HS-27A (cell line): Measurements from ENCODE around the gene PRMT7.

Experiments
- DNase-seq: peaks from one replicate; pipeline ENCODE4 v3.0.0-alpha.2; 2012; ENCODE audit warnings: low read depth, missing footprints

Gene PRMT7

DNA sequence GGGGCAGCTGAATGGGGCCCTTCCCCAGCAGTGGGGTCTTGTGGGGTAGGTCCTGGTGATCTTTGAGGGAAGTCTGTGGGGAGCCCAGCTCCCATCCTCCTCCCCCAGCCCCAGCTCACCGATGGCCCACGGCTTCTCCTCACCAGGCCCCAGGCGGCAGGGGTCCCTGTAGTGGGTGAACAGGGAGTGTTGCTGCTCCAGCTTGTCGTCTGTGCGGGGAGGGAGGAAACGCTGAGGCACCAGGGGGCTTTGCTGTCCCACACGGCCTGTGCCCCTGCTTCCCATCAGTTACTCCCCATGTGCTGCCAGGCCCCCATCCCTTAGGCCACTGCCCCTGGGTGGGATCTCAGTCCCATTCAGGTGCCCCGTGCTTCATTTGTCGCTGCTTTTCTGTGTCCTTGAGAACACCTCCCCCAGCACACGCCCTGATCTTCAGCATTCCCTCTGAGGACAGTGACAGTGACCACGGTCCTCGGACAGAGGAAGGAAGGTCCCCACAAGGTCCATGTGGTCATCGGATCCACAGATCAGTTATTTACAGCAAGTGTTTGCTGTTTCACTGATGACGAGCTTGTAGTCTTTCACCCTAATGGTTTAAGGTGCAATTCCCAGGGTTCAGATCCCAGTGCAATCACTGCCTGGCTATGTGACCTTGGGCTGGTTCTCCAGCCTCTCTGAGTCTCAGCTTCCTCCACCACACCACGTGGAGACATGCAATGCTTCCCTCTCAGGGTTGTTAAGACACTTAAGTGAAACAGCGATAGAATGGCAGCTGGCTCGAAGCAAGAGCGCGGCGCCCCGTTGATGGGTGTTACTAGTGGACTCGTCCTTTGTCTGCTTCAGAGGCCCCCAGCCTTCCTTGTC lies 53.1 kb downstream of the PRMT7 start:
- no peak for DNase-seq

- DNase-seq, result no peak
Measured at GRCh38 chr16:68364561-68364998, 53.8 kb downstream of the PRMT7 start.

DNA sequence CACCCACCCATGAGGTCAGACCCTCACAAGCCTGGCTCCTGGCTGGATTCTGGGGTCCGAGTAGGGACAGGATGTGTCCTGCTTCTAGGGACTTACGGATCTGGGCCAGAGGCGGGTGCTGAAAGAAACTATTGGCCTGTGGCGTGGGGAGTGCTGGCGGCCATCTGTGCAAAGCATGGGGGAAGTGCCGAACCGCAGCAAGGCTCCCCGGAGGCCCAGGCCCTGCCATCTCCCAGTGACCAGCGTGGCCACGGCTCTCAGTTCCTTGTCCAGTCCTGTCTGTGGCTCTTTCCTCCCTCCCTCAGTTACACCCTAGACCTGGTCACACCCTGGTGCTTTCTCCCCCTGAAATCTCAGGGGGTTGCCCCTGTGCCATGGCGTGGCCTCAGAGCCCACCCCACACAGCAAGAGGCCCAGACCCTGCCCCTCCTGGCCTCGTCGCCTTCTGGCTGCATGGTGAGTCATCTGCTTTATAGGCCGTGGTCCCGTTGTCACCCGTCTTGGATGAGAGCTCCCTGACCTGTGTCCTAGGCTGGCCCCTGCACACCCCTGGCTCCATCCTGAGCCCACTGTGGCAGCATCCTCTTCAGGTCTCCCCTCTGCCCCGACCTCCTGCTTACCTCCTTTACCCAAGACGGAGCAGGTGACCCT lies 54.5 kb downstream of the PRMT7 start:
- DNase-seq, result no peak

DNA sequence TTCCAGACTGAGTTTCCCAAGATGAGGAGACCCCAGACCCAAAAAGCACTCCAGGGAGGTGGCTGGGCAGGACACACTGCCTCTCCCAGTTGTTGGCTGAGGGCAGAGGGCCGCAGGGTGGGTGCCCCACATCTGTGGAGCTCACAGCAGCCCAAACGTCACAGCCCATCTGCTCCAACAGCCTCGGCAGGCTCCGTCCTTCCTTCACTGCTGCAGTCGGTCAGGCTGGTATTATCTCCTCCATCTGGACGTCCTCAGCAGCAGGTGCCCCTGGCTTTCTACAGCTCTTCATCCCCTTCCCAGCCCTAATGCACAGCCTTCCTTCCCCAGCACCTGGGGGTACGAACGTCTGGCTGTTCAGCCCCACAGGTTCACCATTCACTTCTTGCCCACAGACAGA lies 55.2 kb downstream of the PRMT7 start:
- no peak for DNase-seq

DNA sequence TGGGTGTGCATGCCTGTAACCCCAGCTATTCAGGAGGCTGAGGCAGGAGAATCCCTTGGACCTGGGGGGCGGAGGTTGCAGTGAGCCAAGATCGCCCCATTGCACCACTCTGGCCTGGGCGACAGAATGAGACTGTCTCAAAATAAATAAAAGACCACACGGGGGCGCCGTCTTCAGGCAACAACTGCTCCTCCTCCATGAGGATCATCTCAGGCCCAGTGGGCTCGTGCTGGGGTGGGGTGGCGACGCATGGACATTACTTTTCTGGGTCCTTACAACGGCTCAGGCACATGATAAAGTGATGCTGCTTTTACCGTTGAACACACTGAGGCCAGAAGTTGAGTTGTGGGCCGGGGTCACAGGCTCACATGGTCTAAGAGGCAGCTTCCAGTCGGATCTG lies 56.2 kb downstream of the PRMT7 start:
- no peak for DNase-seq

- no peak for DNase-seq
Measured at GRCh38 chr16:68367440-68367839, 56.6 kb downstream of the PRMT7 start.

DNA sequence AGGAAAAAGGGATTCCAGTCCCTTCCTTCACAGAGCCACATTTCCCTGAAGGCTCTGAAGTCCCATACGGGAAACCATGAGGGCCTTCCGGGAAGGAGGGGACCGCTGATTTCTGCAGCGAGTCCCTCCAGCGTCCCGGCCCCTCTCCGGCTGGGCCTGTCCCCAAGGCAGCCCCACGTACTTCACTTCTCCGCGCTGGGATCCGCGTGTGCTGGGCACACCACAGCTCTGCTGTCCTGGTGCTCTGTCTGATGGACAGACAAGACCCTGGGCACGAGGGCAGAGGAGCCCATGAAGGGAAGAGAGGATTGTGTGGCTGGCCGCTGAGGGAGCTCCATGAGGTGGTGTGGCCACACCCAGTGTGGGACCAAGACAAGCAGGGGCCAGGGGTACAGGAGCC lies 57.1 kb downstream of the PRMT7 start:
- no peak for DNase-seq

- DNase-seq, result no peak
Measured at GRCh38 chr16:68368301-68368888, 57.6 kb downstream of the PRMT7 start.

GRCh38 chr16:68369168-68369567 lies 58.3 kb downstream of the PRMT7 start:
- no peak for DNase-seq

DNA sequence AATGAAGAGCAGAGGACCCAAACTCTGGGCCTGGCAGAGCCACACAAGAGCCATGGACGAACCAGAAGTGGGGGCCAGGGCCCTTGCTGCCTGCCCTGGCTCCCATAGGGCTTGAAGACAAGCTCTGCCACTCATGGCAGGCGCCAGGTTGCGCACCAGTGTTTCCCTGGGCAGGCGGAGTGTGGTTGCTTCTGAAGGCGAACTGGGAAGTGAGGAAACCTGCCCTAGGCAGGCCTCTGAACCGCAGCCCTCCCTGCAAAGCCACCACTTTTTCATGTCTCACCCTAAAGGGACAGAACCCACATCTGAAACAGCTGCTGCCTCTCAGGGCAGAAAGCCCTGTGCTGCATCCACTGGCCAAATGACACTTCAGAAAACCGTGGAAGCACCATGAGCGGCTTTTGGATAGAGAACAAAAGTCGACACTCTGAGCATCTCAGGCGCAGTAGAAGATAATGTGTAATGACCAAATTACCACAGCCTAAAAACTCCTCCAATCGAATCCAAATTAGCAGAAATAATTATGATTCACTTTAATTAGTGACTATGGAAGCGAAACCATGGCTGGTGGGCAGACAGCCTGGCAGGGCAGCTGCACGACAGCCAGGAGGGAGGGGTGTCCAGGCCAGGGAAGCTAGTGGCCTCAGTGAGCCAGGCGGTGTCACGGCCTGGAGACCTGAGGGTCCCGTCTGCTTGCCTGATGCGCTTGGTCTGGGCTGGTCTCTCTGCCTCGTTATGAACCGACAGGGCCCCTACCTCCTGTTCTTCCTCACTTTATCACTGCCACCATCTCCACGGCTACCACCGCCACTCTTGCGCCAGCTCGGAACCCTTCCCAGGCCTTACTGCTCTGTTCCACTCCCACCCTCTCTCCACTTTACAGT lies 59.1 kb downstream of the PRMT7 start:
- no peak for DNase-seq

DNA sequence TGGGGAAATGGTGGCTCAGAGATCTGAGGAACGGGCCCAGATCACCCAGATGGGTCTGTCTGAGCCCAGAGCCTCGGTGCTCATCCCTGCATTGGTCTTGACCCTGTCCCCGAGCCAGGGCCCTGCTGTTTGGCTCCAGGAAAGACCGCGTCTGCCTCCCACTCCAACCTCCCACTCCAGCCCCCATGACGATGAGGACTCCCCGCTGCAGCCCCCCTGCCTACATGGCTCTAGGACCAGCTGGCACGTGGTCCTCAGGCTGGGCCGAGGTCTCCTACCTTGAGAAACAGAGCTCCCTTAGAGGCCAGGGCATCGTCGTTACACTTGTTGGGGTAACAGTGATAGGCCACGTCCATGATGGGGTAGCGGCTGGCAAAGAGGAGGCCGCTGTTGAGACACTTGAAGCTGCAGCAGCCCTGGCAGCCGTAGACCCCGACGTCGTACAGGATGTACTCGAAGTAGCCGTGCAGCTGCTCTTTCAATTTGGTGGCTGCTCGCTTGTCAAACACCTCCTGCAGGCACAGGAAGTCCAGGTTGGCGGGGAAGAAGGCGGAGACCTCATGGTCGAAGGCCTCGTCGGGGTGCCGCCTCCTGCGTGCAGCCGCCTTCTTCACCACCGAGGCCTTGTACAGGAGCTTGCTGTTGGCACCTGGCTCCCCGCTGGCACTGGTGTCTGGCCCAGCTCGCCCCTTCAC lies 59.9 kb downstream of the PRMT7 start:
- no peak for DNase-seq

GRCh38 chr16:68371276-68371651 lies 60.4 kb downstream of the PRMT7 start:
- no peak for DNase-seq

- no peak for DNase-seq
Measured at GRCh38 chr16:68371706-68372380, 61.0 kb downstream of the PRMT7 start.

DNA sequence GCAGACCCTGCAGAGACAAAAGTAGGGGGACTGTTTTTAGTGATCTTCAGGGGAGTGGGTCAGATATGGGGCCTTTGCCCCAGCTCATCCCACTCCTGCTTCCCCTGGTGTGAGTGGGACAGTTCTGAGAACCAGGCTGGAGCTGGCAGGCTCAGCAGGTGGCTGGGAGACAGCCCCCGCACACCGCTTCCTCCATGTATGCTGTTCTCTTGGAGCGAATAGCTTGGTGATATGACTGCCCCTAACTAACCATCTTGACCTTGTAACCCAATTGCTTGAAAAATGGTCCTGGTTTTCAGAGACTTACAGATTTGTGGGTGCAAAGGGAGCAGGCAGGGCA lies 61.5 kb downstream of the PRMT7 start:
- no peak for DNase-seq

DNA sequence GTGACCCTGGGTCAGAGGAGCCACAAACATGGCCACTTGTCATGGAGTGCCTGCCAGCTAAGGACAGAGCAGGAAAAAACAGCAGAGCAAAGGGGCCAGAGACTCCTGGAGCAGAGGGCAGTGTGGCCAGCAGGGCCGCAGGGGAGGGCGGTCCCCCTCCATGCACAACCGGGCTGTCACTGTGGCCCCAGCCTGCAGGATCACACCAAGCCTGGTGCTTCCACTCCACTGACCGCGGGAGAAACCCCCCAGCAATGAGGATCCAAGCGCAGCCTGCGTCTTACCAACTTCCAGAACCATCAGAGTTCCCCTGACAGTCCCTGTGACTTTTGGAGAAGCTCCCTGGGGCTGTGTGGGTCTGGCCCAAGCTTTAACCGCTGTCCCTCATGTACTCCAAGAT lies 62.0 kb downstream of the PRMT7 start:
- DNase-seq, result no peak

- no peak for DNase-seq
Measured at GRCh38 chr16:68373528-68374245, 62.9 kb downstream of the PRMT7 start.

DNA sequence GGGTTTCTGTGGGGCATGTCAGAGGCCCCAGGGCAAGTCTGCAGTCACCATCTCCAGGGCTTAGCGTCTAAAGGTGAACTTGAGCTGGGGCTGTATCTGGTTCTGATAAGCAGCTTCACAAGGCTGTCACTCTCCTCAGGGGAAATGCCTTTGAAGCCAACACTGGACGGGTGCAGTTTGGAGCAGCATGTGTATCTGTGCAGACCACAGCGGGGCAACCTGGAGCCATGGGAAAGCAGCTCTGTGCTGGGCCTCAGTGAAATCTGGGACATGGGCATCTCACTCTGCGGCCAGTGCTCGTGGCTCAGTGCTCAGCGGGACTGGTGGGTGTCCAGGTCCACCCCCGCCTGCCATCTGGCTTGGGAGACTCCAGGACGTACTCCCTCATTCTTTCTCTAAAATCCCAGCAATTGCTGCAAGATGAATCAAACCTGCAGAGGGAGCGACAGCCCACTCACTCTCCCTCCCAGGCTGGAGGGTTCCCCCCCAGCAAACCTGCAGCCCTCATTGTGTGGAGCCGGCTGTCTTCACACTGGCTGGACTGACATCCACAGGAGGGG lies 63.5 kb downstream of the PRMT7 start:
- no peak for DNase-seq

DNA sequence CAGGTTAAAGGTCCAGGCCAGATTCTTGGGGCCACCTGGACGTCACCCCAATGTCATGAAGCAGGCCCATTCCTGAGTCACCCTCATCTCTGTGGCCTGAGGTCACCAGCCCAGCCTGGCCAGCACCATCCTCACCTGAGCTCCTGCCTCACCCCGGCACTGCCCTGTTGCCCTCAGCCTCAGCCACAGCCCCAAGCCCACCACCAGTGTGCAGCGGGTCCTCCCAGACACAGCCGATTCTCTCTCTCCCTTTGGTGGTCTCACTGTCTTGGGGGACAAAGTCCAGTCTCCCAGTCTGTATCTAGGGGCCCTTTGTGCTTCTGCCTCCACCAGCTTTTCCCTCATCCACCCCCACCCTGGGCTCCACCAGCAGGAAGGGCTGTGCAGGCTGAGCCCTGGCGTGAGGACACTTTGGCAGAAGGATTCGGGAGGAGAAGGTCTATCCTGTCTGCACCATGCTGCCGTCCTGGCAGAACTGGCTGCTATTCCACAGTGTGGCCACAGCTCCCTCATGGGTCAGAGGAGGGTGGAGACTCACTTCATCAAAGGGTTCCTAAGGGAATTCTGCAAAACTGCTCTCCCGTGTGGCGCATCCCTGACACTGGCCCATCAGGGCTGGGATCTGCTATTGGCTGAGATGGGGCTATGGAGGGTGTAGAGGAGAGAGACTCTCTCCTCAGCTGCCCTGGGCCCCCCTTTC lies 64.3 kb downstream of the PRMT7 start:
- no peak for DNase-seq

GRCh38 chr16:68375801-68376536 lies 65.2 kb downstream of the PRMT7 start:
- no peak for DNase-seq
